T1000 (cell line): ENCODE data around the gene STEAP2.
"Not testable (repeated sequence)": the region's sequence is repeated elsewhere in the genome, so short reads cannot be mapped to it uniquely, and the experiment has no call there.

ENCODE experiments used
- DNase-seq: peaks from one replicate; lab custom pipeline; 2025; ENCODE audit warnings: mixed read lengths; lab: John Stamatoyannopoulos, UW

STEAP2 gene

GRCh38 chr7:90233569-90233968, 22.0 kb downstream of the STEAP2 start:
- DNase-seq, result no peak

GRCh38 chr7:90236721-90237289, 25.3 kb downstream of the STEAP2 start:
- no peak for DNase-seq

GRCh38 chr7:90238022-90238421, 26.5 kb downstream of the STEAP2 start:
- no peak for DNase-seq

- no peak for DNase-seq
Measured at GRCh38 chr7:90238583-90238982, 27.0 kb downstream of the STEAP2 start.

DNA sequence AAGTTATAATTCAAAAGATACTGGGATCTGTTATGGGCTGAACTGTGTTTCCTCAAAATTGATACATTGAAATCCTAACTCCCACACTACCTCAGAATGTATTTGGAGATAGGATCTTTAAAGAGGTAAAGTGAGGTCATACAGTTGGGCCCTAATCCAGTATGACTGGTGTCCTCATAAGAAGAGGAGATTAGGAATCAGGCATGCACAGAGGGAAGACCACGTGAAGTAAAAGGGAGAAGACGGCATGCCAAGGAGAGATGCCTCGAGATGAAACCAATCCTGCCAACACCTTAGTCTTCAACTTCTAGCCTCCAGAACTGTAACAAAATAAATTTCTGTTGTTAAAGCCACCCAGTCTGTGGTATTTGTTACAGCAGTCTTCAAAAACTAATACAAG, 27.5 kb downstream of the STEAP2 start:
- DNase-seq, result no peak

DNA sequence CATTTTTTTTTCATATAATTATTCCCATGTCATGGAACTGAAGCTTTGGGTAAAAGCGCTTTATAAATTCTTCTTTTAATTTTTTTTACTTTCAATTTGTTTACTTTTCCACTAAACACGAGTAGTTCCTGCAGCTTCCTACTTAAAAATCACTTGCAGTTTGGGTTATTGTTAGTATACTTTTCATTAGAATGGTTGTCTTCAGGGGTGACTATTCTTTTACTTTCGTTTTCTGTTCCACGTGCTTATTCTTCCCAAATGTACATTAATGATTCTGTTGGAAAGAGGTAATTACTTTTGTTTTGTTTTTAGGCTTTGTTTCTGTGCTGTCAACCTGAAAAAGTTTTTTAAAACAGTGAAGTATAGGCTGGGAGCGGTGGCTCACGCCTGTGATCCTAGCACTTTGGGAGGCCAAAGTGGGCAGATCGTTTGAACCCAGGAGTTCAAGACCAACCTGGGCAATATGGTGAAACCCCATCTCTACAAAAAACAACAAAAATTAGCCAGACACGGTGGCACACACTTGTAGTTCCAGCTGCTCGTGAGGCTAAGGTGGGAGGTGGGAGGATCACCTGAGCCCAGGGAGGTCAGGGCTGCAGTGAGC, 28.2 kb downstream of the STEAP2 start:
- no peak for DNase-seq

DNA sequence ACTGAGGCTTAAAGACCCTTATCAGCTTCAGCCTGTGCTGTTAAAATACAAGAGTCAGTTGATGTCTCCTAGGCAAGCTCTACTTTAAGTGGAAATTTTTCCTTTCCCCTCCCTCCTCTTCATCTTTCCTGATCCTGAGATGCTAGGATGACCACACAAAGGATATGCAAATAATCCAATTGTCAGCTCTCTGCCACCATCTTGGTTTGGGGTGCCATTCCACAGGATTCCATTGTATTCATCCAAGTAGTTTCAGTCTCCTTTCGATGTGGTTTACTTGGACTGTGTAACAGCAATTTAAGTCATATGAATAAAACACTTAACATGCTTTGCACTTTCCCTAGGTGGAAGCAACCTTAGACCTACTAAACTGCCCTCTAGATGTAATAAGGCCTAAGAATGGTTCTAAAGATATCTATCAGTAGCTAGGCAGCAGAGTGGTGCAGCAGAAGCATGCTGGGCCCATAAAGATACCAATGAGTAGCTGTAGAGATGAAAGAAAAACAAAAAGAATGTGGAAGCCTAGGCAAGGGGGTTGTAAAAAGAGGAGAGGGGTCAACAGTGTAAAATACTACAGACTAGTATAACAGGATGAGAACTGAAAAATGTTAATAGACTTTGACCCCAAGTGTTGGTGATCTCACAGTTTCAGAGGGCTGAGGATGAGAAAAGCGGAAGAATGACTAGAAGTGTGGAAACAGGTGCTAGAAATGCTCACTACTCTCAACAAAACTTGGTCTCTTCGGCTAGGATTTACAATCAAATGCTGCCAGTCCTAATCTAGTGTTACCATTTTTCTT, 31.0 kb downstream of the STEAP2 start:
- DNase-seq, result no peak

GRCh38 chr7:90243556-90243955, 32.0 kb downstream of the STEAP2 start:
- no peak for DNase-seq

DNA sequence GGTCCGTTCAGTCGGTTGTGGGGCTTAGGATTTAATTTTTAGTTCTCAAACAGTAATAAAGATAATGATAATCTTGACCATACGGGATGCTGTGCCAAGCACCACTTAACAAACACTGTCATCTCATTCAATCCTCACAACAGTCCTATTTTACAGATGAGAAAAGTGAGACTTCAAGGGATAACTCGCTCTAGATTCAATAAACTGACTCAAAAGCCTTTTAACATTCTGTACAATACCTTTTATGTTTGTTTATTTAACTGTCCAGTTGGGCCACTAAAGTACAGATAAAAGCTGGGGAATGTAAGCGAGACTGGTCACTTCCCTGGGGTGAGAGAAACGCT, 33.0 kb downstream of the STEAP2 start:
- no peak for DNase-seq

- DNase-seq, result peak; percentile 70
Measured at GRCh38 chr7:90244909-90245851, 33.6 kb downstream of the STEAP2 start, which contains the start of gene CFAP69. Gene CFAP69, plus strand, starts transcription at chr7:90245174. Its CDS starts 251 bp downstream, at chr7:90245425.

DNA sequence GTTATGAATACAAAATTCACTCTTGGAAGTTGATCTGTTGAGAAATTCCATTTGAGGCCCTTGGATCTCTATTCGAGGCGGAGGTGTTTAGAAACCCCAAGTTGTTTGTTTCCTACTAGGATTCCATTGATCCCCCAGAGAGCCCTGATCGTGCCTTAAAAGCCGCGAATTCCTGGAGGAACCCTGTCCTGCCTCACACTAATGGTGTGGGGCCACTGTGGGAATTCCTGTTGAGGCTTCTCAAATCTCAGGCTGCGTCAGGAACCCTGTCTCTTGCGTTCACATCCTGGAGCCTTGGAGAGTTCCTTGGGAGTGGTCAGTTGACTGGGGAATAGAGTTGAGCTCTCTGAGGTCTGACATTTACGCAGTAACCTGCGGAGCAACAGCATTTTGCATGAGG, 34.6 kb downstream of the STEAP2 start:
- no peak for DNase-seq

DNA sequence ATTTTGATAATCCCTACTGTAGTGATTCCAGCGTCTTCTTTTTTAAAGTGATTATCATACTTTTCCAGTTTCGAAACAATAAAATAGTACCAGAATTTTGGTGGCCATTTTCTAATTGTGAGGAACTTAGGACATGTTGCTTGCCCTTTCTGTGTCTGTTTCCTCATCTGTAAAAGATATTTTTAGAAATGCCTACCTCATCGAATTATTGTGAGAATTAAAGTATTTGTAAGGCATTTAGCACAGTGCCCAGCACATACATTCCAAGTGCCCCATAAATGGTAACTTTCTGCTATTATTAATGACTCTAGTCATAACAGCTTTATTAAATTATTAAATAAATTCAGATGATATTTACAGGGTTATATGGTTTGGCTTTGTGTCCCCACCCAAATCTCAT, 37.2 kb downstream of the STEAP2 start:
- no peak for DNase-seq

DNA sequence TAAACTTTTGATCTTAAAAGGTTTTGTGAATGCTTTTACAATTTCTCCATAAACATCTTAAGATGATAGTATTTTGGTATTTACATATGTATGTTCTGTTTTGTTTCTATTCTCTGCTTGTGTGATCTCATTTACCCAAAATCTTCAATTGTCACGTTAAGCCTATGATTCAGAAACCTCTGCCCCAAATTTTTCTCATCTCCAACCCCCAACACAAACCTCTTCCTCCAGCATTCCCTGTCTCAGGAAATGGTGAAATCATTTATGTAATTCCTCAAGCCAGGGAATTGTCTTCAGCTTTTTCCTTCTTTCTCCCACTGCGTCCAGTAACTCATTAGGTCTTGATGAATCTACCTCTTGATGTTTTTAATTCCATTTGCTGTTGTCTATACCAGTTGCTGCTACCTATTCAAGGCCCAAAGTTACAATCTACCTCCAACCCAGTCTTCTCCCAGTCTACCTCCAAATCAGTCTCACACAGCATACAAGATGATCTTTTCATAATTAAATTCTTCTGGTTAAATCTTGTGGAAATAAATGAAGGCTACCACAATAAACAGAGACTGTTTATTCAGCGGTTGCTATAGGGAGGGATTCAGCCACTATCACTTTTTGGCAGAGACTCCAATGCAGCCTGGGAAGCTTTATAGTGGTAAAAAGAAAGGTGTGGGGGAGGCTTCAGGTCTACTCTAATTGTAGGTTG, 39.2 kb downstream of the STEAP2 start:
- DNase-seq, result no peak

DNA sequence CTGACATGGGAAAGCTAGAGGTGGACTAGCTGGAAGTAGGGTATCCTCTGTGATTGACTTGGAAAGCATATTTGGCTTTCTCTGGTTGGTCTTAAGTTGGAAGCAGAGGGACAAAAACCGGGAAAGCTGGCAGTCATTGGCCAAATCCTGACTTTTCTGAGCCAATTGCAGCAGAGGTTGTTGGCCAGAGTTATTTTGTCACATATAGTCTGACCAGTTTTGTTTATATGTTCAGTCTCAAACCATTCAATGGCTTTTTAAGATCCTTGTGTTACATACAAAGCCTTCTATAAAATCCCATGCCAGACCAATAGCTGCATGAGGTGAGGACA, 39.7 kb downstream of the STEAP2 start:
- no peak for DNase-seq

DNA sequence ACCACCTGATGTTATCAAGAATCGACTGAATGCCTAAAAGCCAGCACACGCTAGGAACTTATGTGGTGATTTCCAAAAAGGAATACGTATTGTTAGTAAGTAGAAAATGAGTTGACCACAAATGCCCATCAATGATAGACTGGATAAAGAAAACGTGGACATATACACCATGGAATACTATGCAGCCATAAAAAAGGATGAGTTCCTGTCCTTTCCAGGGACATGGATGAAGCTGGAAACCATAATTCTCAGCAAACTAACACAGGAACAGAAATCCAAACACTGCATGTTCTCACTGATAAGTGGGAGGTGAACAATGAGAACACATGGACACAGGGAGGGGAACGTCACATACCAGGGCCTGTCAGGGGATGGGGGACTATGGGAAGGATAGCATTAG, 44.5 kb downstream of the STEAP2 start:
- not testable (repeated sequence) for DNase-seq

DNA sequence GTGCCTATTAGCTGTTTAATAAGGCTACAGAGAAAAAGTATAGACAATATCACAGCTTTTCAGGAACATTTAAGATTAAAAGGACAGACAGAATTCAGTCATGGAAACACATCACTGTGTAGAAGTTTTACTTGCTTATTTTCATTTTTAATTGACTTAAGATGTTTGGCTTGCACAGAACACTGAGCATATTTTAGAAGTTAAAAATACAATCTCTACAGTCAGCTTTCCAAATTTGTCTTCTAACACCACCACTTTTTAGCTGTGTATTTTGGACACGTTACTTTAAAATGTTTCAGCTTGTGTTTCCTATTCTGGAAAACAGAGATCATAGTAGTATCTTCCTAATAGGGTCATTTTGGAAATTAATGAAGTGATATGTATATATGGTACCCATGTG, 45.2 kb downstream of the STEAP2 start:
- no peak for DNase-seq

GRCh38 chr7:90261441-90261840, 49.9 kb downstream of the STEAP2 start:
- DNase-seq, result no peak

GRCh38 chr7:90262438-90262837, 50.9 kb downstream of the STEAP2 start:
- no peak for DNase-seq

DNA sequence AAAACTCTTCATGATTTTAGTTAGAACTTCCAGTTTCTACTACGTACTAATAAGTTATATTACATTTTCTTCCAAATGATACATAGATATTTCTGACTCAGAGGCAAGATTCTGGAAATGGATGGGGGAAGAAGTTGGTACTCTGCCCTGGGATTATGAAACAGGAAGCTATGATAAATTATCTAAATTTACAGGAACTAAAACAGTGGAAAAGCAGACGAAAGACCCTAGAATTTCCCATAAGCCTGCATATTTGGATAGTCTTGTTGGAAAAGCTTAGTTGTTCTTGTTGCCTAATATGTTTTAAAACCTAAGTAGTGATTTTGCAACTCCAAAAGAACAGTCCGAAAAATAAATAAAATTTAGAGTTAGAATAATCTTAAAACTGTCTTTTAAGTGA, 55.3 kb downstream of the STEAP2 start:
- no peak for DNase-seq

GRCh38 chr7:90267263-90267858, 55.8 kb downstream of the STEAP2 start:
- DNase-seq, result no peak

DNA sequence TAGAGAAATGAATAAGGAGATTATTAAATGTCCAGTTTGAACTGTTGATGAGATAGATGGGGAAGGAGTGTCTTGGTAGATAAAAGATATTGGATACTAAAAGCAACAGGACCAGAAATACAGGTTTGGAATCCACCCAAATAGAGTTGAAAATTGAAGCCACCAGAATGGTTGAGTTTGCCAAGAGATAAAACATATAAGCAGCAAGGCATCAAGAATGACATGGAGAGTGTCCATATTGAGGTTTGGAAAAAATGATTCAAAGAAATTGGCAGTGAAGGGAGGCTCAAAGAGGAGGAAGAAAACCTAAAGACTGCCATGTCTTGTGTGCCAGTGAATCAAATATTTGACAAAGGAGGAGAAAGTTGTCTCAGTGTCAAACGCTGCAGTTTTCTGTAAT, 57.6 kb downstream of the STEAP2 start:
- no peak for DNase-seq
